Activated CD4-positive, CD25-positive, alpha-beta regulatory T cell treated with anti-CD3 and anti-CD28 coated beads, Interleukin-2, amount 50 U/mL, for 16 hours (primary cell): ENCODE measurements around the gene RAF1.
"Not testable (repeated sequence)": the region's sequence is repeated elsewhere in the genome, so short reads cannot be mapped to it uniquely, and the experiment has no call there.

ENCODE experiments used
- DNase-seq: peaks from one replicate; pipeline ENCODE4 v3.0.0-alpha.2; 2020; ENCODE audit warnings: low read depth, low spot score

The RAF1 gene

DNA sequence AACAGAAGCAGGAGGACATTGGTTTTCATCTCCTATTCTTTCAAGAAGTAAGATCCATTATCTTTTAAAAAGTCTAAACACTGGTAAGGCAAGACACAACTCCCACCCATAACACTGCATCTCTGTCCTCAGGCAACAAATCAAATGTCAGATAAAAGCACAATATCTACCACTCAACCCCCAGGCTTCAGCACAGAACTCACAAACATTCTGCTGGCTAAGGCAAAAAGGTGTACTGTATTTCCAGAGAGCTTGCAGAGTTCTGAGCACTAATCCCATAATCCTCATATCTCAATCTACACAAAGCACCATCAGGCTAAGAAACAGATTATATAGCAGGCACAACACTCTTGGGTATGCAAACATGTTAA is 20.9 kb downstream of the RAF1 start:
- no peak for DNase-seq

- DNase-seq: not testable (repeated sequence)
Measured at GRCh38 chr3:12640853-12641252, 23.1 kb downstream of the RAF1 start.

- no peak for DNase-seq
Measured at GRCh38 chr3:12638105-12638504, 25.8 kb downstream of the RAF1 start.

DNA sequence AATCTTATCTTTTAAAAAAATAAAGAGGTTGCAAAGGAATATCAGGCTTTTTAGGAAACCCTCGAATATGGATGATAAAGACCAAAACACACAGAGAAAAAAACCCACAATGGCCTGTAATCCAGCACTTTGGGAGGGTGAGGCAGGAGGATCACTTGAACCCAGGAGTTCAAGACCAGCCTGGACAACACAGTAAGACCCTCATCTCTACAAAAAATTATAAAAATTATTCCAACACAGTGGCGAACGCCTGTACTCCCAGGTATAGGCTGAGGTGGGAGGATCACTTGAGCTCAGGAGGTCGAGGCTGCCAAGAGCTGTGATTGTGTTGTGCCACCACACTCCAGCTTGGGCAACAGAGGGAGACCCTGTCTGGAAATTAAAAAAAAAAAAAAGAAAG is 30.8 kb downstream of the RAF1 start:
- no peak for DNase-seq

DNA sequence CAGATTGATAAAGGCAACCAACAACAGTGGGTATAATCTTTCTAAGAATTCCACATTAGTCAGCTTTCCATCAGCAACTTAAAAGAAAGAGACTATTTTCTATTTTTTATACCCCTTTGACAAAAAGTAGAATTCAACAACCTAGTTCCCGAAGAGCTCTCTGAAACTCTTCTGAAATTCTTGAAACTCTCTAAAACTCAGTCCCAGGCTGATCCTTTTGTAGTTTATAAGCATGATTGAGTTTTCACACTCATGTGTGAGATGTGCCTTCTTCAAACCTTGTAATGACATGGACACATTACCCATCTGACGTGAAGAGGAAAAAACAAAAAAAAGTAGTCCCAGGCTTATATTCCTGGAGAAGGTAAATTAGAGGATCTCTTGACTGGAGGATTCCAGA is 31.4 kb downstream of the RAF1 start:
- no peak for DNase-seq

DNA sequence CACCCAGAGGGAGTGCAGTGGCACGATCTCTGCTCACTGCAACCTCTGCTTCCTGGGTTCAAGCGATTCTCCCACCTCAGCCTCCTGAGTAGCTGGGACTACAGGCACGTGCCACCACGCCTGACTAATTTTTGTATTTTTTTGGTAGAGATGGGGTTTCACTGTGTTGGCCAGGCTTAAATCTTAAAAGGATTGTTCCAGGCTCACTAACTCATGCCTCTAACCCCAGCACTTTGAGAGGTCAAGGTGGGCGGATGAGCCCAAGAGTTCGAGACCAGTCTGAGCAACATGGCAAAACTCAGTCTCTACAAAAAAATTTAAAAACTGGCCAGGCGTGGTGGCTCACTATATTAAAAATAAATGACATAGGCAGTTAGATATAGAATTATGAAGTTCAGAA is 33.1 kb downstream of the RAF1 start:
- not testable (repeated sequence) for DNase-seq

GRCh38 chr3:12630292-12630691 is 33.6 kb downstream of the RAF1 start:
- no peak for DNase-seq

DNA sequence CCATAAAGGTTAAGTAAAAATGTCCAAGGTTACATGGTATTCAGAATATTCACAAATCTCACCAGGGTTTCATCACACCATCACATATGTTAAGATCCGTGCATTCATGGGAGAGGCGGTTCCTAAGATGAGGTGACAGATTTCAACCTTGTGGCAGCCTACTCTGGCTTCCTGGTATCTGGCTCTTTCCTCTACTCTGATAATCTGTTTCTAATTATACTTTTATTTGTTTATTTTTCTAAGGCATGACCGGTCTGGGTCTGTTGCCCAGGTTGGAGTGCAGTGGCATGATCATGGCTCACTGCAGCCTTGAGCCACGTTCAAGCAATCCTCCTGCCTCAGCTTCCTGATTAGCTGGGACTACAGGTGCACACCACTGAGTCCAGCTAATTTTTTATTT is 34.4 kb downstream of the RAF1 start:
- no peak for DNase-seq

DNA sequence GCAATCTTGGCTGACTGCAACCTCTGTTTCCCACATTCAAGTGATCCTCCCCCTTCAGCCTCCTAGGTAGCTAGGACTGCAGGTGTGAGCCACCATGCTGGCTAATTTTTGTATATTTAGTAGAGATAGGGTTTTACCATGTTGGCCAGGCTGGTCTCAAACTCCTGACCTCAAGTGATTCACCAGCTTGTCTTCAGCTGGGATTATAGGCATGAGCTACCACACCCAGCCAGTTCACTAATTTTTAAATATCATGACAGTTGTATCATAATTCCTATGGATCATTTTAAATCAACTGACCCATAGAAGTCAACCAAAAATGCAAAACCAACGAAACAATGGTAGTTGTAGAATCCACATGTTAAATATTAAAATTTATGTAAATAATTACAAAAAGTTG is 35.1 kb downstream of the RAF1 start:
- no peak for DNase-seq

- no peak for DNase-seq
Measured at GRCh38 chr3:12627370-12627769, 36.5 kb downstream of the RAF1 start.

- DNase-seq: not testable (repeated sequence)
Measured at GRCh38 chr3:12624964-12625363, 39.0 kb downstream of the RAF1 start.

- no peak for DNase-seq
Measured at GRCh38 chr3:12624056-12624455, 39.9 kb downstream of the RAF1 start.

- DNase-seq: no peak
Measured at GRCh38 chr3:12622335-12622734, 41.6 kb downstream of the RAF1 start.

DNA sequence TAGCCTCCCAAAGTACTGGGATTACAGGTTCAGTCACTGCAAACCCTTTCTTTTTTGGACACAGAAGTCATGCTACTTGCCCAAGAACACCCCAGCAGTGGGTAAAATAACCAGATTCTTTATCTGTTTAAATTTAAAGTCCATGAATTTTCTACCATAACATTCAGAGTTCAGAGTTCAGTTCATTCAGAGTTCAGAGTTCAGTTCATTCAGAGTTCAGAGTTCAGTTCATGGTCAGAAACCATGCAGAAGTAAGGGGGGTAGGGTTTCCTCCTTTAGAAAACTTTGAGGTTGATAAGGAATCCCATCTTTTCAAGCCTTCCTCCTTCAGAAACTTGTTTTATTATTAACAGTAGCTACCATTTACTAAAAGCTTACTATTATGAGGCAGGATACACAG is 43.2 kb downstream of the RAF1 start:
- no peak for DNase-seq

- no peak for DNase-seq
Measured at GRCh38 chr3:12620305-12620704, 43.6 kb downstream of the RAF1 start.

GRCh38 chr3:12618426-12618825 is 45.5 kb downstream of the RAF1 start:
- DNase-seq: no peak

DNA sequence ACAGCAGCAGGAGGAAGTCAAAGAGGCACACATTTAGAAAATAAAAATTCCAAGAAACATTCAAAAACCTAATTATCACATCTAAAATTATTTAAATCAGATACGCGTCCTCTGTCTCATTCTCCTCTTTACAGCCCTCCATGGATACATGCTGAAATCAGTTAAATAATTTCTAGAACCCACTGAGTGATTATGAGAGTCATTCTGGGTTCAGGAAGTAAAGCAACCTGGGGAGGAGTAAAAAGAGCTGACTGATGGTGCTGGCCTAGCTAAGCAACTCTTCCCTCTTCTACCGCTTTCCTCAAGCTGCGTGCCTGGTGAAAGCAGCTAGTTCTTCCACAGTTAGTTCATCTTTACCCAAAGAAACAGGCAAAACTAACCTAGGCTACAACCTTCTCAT is 48.7 kb downstream of the RAF1 start:
- no peak for DNase-seq

DNA sequence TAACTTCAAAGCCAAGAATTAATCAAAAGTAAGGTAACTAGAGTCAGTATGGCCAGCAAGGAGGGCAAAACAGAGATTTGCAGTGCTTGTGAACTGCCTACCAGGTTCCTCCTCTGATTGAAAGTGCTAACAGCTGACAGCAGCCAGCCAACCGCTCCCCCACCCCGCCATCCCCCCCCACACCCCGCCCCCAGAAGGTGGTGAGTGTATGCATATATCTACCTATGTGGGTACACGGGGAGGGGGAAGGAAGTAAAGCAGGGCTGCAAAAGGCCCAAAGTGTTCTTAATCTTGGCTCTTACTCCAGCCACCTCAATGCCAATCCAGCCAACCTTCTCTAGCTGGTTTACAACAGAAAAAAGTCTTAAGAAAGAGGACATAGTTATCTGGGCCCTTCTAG is 50.7 kb downstream of the RAF1 start:
- no peak for DNase-seq

DNA sequence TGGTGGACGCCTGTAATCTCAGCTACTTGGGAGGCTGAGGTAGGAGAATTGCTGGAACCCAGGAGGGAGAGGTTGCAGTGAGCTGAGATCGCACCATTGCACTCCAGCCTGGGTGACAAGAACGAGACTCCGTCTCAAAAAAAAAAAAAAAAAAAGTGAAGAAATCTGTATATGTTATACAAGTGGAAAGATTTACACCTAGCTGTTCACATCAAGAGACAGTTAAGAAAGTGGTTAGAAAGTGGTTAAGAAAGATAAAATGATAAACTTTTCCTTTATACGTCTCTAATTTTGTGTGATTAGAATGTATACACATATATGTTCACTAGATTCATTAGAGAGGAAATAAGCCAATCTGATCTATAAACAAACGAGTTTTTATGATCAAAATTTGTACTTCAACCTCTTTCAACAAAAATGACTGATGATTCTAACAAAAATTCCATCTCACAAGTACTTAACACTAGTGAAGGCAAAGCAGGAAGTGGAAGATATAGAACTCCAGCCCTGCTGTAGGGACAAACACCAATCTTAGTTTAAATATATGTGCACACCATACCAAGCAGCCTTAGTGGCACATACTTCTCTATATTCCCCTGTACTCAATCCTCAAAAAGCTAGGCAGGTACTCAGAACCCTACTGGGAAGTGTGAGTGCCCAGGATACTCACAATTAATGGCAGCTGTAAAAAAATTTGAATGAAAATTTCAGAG is 51.2 kb downstream of the RAF1 start:
- DNase-seq: no peak

DNA sequence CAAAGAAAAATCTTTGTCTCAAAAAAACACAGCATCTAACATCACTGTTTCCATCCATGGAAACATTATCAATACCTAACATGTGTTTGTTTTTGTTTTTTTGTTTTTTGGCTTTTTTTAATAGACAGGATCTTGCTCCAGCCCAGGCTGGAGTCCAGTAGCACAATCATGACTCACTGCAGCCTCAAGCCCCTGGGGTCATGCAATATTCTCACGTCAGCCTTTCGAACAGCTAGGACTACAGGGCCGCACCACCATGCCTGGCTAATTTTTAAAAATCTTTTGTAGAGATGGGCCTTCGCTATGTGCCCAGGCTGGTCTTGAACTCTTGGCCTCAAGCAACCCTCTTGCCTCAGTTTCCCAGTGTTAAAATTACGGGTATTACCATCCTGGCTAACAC is 52.8 kb downstream of the RAF1 start:
- DNase-seq: no peak

GRCh38 chr3:12608376-12608775 is 55.5 kb downstream of the RAF1 start:
- DNase-seq: no peak

- DNase-seq: no peak
Measured at GRCh38 chr3:12603969-12604368, 59.9 kb downstream of the RAF1 start.

DNA sequence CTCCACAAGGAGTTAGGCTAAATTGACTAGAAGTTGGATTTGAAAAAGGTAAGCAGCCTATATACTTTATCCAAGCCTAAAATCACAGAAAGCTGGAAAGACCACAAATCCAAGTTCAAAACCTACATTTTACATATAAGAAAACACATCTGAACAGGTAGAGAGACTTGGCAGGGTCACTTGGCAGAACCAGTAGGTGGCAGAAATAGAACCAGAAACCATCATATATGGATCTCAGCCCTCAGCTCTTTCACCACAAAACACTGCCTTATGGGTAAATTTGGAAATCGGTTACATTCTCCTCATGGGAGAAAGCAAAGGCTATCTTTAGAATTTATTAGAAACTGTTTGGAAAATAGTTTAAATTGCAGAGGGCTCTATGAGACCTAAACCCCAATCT is 62.8 kb downstream of the RAF1 start:
- no peak for DNase-seq

DNA sequence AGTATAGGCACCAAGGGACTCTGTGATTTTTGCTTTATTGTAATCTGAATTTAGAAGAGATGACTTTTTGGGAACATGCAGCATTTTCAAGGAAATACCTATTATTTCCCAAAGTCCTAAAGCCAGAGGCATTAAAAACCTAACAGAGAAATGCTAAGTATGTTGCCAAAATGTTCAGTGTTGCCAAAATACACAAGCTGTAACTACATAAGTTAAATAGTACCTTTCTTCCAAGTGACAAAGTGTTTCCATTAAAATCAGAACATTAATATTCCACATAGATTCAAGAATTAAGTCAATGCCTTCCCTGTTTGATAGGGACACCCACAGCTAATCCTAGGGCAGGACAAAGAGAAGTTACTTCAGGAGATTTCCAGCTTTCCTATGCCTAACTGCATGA is 65.0 kb downstream of the RAF1 start:
- no peak for DNase-seq
